Tibial artery (tissue), 4 donors: Measurements from ENCODE around the gene CLTA.
"Not testable (repeated sequence)": the region's sequence is repeated elsewhere in the genome, so short reads cannot be mapped to it uniquely, and the experiment has no call there.

Experiments
- DNase-seq, 2 donors: peaks; one replicate each; pipeline ENCODE4 v3.0.0-alpha.2; 2019
- H3K27ac ChIP-seq, 2 donors: fragments of 200-600 bp; sonication (generic) in 1 of 2; 1 replicate in 1 of 2; 2 replicates in 1 of 2; pipeline ENCODE4 v1.5.1; 2018 to 2019; ENCODE audit warnings: mild to moderate bottlenecking in 1 of 2
- H3K27me3 ChIP-seq, 2 donors: fragments of 200-600 bp; sonication (generic) in 1 of 2; one replicate each; pipeline versions ENCODE4 v1.5.1 to v1.6.0; 2016 to 2019
- H3K36me3 ChIP-seq, 3 donors: fragments of 200-600 bp; sonication (generic) in 2 of 3; one replicate each; pipeline ENCODE4 v1.5.1; 2016 to 2019; ENCODE audit warnings: mild to moderate bottlenecking in 2 of 3
- H3K4me1 ChIP-seq, 4 donors: fragments of 200-600 bp; sonication (generic) in 2 of 4; 1 replicate in 3 of 4; 2 replicates in 1 of 4; pipeline ENCODE4 v1.5.1; 2016 to 2019
- H3K4me3 ChIP-seq, 2 donors: fragments of 200-600 bp; sonication (generic) in 1 of 2; 1 replicate in 1 of 2; 2 replicates in 1 of 2; pipeline ENCODE4 v1.5.1; 2018 to 2019; ENCODE audit warnings: mild to moderate bottlenecking in 2 of 2
- H3K9me3 ChIP-seq, 3 donors: fragments of 200-600 bp; sonication (generic) in 1 of 3; one replicate each; pipeline ENCODE4 v1.5.1; 2016 to 2019
- intact Hi-C: fragments of 100-400 bp; cut with DNase I; formaldehyde crosslinking; loops from one replicate; pipeline ENCODE4 v1.15.0; 2023; ENCODE audit warnings: low total_unique reads
- TF ChIP-seq, protein P1 (sequence below), 2 experiments: fragments of 200-600 bp in 1 of 2; fragments of 450-650 bp in 1 of 2; IDR thresholded peaks; one replicate each; pipeline ENCODE4 v1.5.1; 2017 to 2019; ENCODE audit warnings: antibody characterized with exemption in 2 of 2, mild to moderate bottlenecking in 1 of 2, moderate library complexity in 1 of 2

Gene CLTA

DNA sequence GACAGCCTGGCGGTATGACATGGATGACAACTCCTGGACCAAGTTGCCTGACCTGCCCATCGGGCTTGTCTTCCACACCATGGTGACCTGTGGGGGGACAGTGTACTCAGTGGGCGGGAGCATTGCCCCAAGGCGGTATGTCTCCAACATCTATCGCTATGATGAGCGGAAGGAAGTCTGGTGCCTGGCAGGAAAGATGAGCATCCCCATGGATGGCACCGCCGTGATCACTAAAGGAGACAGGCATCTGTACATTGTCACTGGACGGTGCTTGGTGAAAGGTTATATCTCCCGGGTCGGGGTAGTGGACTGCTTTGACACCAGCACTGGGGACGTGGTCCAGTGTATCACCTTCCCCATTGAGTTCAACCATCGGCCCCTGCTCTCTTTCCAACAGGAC, 20.2 kb upstream of the CLTA start:
- Histone ChIP-seq H3K36me3 (no peaks in the 10 kb centered on the region), H3K4me3 (no peak overlapping the region), H3K9me3 (no peaks in the 10 kb centered on the region), H3K27me3 (peaks cover 0 to 5% of the 10 kb centered on the region in 2 donors), H3K4me1 (peaks cover 0 to 16% (median 12%) of the 10 kb centered on the region in 4 donors), H3K27ac (no peak overlapping the region)
- intact Hi-C loops, result no loop called here
- TF ChIP-seq, protein P1, sequence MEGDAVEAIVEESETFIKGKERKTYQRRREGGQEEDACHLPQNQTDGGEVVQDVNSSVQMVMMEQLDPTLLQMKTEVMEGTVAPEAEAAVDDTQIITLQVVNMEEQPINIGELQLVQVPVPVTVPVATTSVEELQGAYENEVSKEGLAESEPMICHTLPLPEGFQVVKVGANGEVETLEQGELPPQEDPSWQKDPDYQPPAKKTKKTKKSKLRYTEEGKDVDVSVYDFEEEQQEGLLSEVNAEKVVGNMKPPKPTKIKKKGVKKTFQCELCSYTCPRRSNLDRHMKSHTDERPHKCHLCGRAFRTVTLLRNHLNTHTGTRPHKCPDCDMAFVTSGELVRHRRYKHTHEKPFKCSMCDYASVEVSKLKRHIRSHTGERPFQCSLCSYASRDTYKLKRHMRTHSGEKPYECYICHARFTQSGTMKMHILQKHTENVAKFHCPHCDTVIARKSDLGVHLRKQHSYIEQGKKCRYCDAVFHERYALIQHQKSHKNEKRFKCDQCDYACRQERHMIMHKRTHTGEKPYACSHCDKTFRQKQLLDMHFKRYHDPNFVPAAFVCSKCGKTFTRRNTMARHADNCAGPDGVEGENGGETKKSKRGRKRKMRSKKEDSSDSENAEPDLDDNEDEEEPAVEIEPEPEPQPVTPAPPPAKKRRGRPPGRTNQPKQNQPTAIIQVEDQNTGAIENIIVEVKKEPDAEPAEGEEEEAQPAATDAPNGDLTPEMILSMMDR (IDR thresholded peaks at IDR 0.05), result no peak
- no peak for DNase-seq

DNA sequence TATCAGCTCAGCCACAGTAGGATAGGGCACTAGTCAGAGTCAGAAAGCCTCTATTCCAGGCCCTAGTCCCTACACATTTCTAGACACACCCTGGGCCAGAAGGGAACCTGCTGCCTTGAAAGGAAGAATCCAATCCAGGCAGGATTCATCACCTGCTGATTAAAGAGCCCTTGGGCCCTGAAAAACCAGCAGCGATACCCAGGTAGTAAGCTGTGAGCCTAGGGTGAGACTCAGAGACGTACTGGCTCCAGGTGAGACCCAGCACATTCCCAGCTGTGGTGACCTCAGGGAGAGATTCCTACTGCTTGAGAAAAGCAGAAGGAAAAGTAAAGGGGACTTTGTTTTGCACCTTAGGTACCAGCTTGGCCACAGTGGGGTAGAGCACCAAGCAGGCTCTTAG, 16.9 kb upstream of the CLTA start:
- Histone ChIP-seq H3K9me3 (no peaks in the 10 kb centered on the region), H3K4me1 (no peaks in the 10 kb centered on the region), H3K4me3 (no peak overlapping the region), H3K36me3 (no peaks in the 10 kb centered on the region), H3K27ac (no peak overlapping the region), H3K27me3 (peaks cover 0 to 5% of the 10 kb centered on the region in 2 donors)
- TF ChIP-seq, protein P1 (IDR thresholded peaks at IDR 0.05), result no peak
- DNase-seq, result no peak
- intact Hi-C loops, result no loop called here

DNA sequence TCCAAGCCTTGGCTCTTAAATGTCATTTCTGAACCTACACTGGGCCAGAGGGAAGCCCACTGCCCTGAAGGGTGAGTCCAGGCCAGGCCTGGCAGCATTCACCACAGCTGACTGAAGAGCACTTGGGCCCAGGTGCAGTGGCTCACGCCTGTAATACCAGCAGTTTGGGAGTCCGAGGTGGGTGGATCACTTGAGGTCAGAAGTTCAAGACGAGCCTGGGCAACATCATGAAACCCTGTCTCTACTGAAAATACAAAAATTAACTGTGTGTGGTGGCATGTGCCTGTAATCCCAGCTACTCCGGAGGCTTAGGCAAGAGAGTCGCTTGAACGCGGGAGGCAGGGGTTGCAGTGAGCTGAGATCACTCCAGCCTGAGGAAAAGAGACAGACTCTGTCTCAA, 16.4 kb upstream of the CLTA start:
- Histone ChIP-seq H3K4me3 (no peak overlapping the region), H3K4me1 (no peaks in the 10 kb centered on the region), H3K27ac (no peak overlapping the region), H3K9me3 (no peaks in the 10 kb centered on the region), H3K36me3 (no peaks in the 10 kb centered on the region), H3K27me3 (peaks cover 0 to 5% of the 10 kb centered on the region in 2 donors)
- intact Hi-C loops, result no loop called here
- no peak for DNase-seq
- TF ChIP-seq, protein P1 (IDR thresholded peaks at IDR 0.05), result no peak

DNA sequence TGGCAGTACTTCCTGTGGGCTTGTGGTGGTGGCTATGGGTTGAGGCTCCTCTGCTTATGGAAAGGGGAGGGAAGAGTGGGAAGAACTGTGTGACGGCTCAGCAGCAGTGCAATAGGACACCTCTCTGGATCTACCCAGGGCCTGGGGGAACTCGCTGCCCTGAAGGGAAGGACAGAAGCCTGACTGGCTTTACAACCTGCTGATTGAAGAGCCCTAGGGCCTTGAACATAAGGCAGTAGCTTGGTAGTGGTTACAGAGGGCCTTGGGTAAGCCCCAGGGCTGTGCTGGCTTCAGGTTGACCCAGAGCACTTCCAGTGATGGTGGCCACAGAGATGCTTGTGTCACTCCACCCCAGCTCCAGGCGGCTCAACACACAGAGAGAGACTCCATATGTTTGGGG, 16.0 kb upstream of the CLTA start:
- H3K4me3 ChIP-seq, result no peak overlapping the region
- H3K36me3 ChIP-seq, result no peaks in the 10 kb centered on the region
- TF ChIP-seq, protein P1 (IDR thresholded peaks at IDR 0.05), result no peak
- DNase-seq, result peak in 1 of 2 donors; percentile 5
- no peak overlapping the region for H3K27ac ChIP-seq
- peaks cover 0 to 5% of the 10 kb centered on the region in 2 donors for H3K27me3 ChIP-seq
- intact Hi-C loops, result no loop called here
- H3K9me3 ChIP-seq, result no peaks in the 10 kb centered on the region
- H3K4me1 ChIP-seq, result no peaks in the 10 kb centered on the region

DNA sequence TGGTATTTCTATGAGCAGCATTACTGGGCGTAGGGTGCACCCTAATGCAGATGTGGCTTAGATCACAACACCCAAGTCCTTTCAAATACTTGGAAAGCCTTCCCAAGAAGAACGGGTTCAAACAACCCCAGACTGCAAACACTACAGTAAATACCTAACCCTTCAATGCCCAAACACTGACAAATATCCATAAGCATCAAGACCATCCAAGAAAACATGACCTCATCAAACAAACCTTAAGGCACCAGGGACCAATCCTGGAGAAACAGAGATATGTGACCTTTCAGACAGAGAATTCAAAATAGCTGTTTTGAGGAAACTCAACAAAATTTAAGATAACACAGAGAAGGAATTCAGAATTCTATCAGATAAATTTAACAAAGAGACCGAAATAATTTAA, 15.5 kb upstream of the CLTA start:
- H3K27ac ChIP-seq, DNase-seq, intact Hi-C loops, H3K4me1 ChIP-seq, H3K27me3 ChIP-seq, H3K9me3 ChIP-seq, H3K36me3 ChIP-seq, H3K4me3 ChIP-seq: not testable (repeated sequence)

DNA sequence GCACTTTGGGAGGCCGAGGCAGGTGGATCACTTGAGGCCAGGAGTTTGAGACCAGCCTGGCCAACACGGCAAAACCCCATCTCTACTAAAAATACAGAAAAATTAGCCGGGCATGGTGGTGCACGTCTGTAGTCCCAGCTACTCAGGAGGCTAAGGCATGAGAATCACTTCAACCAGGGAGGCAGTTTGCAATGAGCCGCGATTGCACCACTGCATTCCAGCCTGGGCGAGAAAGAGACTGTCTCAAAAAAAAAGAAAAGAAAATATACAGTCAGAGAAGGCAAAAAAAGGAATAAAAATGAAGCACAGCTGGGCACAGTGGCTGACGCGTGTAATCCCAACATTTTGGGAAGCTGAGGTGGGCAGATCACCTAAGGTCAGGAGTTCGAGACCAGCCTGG, 14.2 kb upstream of the CLTA start:
- H3K27me3 ChIP-seq, intact Hi-C loops, H3K9me3 ChIP-seq, DNase-seq, H3K4me1 ChIP-seq, H3K27ac ChIP-seq, H3K4me3 ChIP-seq, H3K36me3 ChIP-seq: not testable (repeated sequence)

DNA sequence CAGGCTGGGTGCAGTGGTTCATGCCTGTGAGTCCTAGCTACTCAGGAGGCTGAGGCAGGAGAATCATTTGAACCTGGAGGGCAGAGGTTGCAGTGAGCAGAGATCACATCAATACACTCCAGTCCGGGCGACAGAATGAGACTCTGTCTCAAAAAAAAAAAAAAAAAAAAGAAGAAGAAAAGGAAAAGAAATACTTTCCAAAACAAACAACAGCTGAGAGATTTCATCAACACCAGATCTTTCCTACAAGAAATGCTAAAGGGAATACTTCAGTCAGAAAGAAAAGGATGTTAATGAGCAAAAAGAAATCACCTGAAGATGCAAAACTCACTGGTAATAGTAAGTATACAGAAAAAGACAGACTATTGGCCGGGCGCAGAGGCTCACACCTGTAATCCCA, 13.2 kb upstream of the CLTA start:
- Histone ChIP-seq H3K9me3 (no peaks in the 10 kb centered on the region), H3K36me3 (no peaks in the 10 kb centered on the region), H3K4me1 (no peaks in the 10 kb centered on the region), H3K27ac (no peak overlapping the region), H3K27me3 (peaks cover 0 to 5% of the 10 kb centered on the region in 2 donors), H3K4me3 (no peak overlapping the region)
- TF ChIP-seq, protein P1 (IDR thresholded peaks at IDR 0.05), result no peak
- DNase-seq, result no peak
- intact Hi-C loops, result no loop called here

DNA sequence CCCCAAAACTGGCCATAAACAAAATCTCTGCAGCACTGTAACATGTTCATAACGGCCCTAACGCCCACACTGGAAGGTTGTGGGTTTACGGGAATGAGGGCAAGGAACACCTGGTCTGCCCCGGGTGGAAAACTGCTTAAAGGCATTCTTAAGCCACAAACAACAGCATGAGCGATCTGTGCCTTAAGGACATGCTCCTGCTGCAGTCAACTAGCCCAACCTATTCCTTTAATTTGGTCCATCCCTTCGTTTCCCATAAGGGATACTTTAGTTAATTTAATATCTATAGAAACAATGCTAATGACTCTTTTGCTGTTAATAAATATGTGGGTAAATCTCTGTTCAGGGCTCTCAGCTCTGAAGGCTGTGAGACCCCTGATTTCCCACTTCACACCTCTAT, 10.5 kb upstream of the CLTA start:
- H3K27me3 ChIP-seq, intact Hi-C loops, H3K36me3 ChIP-seq, DNase-seq, H3K9me3 ChIP-seq, H3K4me1 ChIP-seq, H3K4me3 ChIP-seq, H3K27ac ChIP-seq: not testable (repeated sequence)
